D341Med (cell line): ENCODE results near the gene BAG5.
"Not testable (repeated sequence)": the region's sequence is repeated elsewhere in the genome, so short reads cannot be mapped to it uniquely, and the experiment has no call there.

Experiments used
- DNase-seq: peaks from one replicate; pipeline ENCODE4 v3.0.0; 2012; ENCODE audit warnings: low spot score

BAG5 gene

GRCh38 chr14:103534576-103535061 lies 27.8 kb downstream of the BAG5 start:
- DNase-seq: no peak

- DNase-seq: no peak
These were observed 28.4 kb downstream of the BAG5 start for GRCh38 chr14:103533999-103534575.

GRCh38 chr14:103533137-103533998 lies 29.1 kb downstream of the BAG5 start:
- no peak for DNase-seq

- no peak for DNase-seq
These were observed 30.0 kb downstream of the BAG5 start for GRCh38 chr14:103532216-103533136.

GRCh38 chr14:103531421-103532215 lies 30.8 kb downstream of the BAG5 start:
- DNase-seq: no peak

GRCh38 chr14:103530831-103531230 lies 31.6 kb downstream of the BAG5 start:
- no peak for DNase-seq

- DNase-seq: no peak
These were observed 32.1 kb downstream of the BAG5 start for GRCh38 chr14:103530390-103530789.

GRCh38 chr14:103529383-103530365 lies 32.8 kb downstream of the BAG5 start:
- DNase-seq: no peak

- DNase-seq: peak; percentile 99
These were observed 33.7 kb downstream of the BAG5 start, which contains the start of gene TRMT61A for GRCh38 chr14:103528587-103529382. Gene TRMT61A, plus strand, starts transcription at chr14:103529196. Its CDS starts 783 bp downstream, at chr14:103529979.

GRCh38 chr14:103528146-103528586 lies 34.3 kb downstream of the BAG5 start:
- no peak for DNase-seq

- no peak for DNase-seq
These were observed 34.9 kb downstream of the BAG5 start for GRCh38 chr14:103527408-103528145.

- no peak for DNase-seq
These were observed 35.6 kb downstream of the BAG5 start for GRCh38 chr14:103526914-103527248.

- no peak for DNase-seq
These were observed 36.1 kb downstream of the BAG5 start for GRCh38 chr14:103526247-103526913.

- not testable (repeated sequence) for DNase-seq
These were observed 36.8 kb downstream of the BAG5 start for GRCh38 chr14:103525430-103526246.

- DNase-seq: no peak
These were observed 38.2 kb downstream of the BAG5 start for GRCh38 chr14:103524002-103524935.

GRCh38 chr14:103523575-103523954 lies 38.9 kb downstream of the BAG5 start:
- DNase-seq: no peak
